Fibroblast of pulmonary artery (primary cell): ENCODE measurements around the gene IRX1.

Experiments
- DNase-seq: peaks from one replicate; pipeline ENCODE4 v3.0.0-alpha.2; 2010; ENCODE audit warnings: low read depth
- H3K4me3 ChIP-seq: replicated peaks from 2 replicates; pipeline ENCODE4 v1.5.1; 2011; ENCODE audit warnings: low read depth, mild to moderate bottlenecking, control low read depth, low read length, moderate library complexity
- CTCF ChIP-seq: IDR thresholded peaks from 2 replicates; pipeline ENCODE4 v1.5.1; 2011; ENCODE audit warnings: mild to moderate bottlenecking, control low read depth, low read length, inconsistent platforms; ENCODE audit errors: missing control alignments

IRX1 gene

DNA sequence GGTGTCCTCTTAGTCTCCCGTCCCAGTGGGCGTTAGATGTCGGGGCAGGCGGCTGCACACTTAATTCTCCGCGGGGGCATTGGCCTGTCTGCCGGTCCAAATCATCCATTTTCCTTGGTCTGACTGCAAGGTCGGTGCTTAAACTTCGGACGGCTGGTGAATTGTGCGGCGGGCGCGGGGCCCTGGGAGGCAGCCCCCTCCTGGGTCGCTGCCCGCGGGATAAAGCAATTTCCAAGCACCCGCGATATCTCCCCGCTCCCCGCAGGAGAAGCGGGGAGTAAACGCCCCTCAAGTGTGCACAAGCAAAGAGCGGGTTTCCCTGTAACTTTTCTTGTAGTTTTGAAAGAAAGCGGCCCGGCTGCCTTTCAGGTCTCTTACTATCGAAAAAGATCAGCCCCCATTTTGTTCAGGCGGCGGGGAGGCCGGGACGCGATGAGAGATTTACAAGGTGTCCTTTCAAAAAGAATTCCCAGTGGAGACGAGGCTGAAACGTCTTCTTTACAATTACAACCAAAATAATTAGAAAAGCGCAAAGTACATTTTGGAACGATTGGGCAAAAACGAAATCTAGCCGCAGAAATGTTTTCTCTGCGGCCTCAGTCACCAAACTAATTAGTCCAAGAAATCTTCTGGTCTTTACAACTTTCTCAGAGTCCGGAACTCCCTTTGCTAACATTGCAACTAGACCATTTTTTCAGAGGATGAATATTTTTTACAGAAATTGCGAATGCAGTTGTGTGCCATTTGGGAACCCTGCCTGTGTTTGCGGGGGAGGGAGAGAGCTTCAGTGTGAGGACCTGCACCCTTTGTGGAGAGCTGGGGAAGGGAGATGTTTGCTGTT, 1.8 kb downstream of the IRX1 start:
- no peak for TF ChIP-seq CTCF
- no peak overlapping the region for H3K4me3 ChIP-seq
- DNase-seq, result no peak

- H3K4me3 ChIP-seq, result no peak overlapping the region
- TF ChIP-seq CTCF, result no peak
- DNase-seq, result no peak
Observed at GRCh38 chr5:3598207-3598606, 2.6 kb downstream of the IRX1 start.

- no peak for DNase-seq
Observed at GRCh38 chr5:3598769-3599211, 3.2 kb downstream of the IRX1 start.

DNA sequence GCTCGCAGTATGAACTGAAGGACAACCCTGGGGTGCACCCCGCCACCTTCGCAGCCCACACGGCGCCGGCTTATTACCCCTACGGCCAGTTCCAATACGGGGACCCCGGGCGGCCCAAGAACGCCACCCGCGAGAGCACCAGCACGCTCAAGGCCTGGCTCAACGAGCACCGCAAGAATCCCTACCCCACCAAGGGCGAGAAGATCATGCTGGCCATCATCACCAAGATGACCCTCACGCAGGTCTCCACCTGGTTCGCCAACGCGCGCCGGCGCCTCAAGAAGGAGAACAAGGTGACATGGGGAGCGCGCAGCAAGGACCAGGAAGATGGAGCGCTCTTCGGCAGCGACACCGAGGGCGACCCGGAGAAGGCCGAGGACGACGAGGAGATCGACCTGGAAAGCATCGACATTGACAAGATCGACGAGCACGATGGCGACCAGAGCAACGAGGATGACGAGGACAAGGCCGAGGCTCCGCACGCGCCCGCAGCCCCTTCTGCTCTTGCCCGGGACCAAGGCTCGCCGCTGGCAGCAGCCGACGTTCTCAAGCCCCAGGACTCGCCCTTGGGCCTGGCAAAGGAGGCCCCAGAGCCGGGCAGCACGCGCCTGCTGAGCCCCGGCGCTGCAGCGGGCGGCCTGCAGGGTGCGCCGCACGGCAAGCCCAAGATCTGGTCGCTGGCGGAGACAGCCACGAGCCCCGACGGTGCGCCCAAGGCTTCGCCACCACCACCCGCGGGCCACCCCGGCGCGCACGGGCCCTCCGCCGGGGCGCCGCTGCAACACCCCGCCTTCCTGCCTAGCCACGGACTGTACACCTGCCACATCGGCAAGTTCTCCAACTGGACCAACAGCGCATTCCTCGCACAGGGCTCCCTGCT, 3.8 kb downstream of the IRX1 start:
- H3K4me3 ChIP-seq, result no peak overlapping the region
- DNase-seq, result no peak
- no peak for TF ChIP-seq CTCF

More at GRCh38 chr5:3598769-3599211, 3.2 kb downstream of the IRX1 start:
- no peak overlapping the region for H3K4me3 ChIP-seq
- no peak for TF ChIP-seq CTCF

- no peak overlapping the region for H3K4me3 ChIP-seq
- DNase-seq, result no peak
- no peak for TF ChIP-seq CTCF
Observed at GRCh38 chr5:3600106-3601060, 4.8 kb downstream of the IRX1 start.

DNA sequence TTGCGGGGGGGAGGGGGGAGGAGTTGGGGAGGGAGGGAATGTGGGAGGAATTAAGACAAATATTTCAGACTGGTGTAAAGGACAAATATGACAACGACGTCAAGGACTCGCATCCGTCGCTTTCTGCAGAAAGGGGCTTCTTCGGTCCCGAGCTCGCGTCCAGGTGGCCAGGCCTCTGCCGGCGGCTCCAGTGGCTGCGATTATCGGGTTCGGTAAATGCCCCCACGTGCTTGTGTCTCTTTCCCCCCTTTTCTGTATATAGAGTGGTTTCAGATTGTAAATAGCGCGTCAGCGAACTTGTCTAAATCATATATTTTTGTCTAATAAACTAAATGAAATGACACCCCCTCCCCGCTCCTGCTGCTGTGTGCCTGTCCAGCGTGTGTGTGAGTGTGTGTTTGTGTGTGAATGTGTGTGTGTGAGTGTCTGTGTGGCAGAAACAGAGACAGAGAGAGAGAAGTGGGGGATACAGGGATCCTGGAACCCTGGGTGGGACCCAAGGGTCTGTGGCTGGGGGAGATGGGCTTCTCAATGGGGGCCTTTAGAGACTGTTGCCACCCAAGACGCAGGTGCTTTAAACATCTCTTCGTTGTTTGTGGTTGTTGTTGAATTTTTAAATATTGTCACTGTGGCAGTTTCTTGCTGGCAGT, 5.6 kb downstream of the IRX1 start:
- TF ChIP-seq CTCF, result no peak
- no peak overlapping the region for H3K4me3 ChIP-seq
- no peak for DNase-seq
